Cardiac septum (tissue), 1 donor: ENCODE results near the gene SOBP. TPM values are rescaled to one million over a fixed set of nuclear protein-coding genes. Genes with fewer than 3 reads are reported as not detected.

Source experiments
- DNase-seq: peaks from one replicate; pipeline ENCODE4 v3.0.0-alpha.2; 2020; ENCODE audit warnings: low spot score
- intact Hi-C: fragments of 100-400 bp; cut with DNase I; formaldehyde crosslinking; loops from one replicate; pipeline ENCODE4 v1.14.0; 2022
- total RNA-seq: library from RNA; stranded (reverse); fragmentation: NEBNext Ultra II Directional; extraction: Animal tissue kit (Norgen Biotek cat#: 25700); gene quantifications from one replicate; pipeline ENCODE4 v1.2.1, GENCODE V29; 2021
- donor health status: DM: no; HTN: no; CAD: no.

The SOBP gene
- total RNA-seq, 1 donor from 2014 or later, result 28.7 TPM

DNA sequence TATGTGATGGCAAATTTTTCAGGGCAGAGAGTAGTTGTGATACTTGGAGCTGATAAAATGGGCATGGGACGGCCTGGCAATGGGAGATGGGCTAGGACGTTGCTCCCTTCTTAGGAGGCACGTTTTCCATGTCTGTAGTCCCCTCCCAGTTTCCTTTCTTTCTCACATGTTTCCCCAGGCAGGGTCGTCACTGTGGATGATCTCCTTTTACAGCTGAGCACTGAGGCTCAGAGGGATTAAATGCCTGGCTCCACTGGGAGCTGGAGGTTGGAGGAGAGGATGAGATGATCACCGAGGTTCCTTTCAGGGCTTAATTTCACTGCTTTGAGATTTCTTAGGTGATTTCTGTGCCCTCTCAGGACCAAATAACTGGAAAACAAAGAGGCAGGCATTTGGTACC lies 136.7 kb downstream of the SOBP start:
- intact Hi-C loops, result no loop called here
- no peak for DNase-seq

DNA sequence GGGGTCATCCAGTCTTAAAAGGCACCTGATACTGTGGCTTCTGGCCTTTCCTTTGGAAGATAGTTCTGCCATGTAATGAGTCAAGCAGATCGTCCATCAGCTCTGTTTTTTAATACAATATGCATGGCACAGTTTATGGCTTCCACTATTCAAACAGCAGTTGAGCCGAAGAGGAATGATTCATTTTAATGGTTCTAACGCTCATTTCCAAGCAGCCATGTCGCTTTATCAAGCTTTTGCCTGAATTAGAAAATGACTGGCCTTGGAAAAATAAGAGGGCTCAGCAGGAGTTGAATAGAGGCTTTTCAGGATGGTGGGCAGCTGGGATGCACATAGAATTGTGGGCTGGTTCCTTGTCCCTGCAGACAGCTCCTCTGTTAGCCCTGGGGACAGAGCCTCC lies 138.1 kb downstream of the SOBP start:
- DNase-seq, result no peak
- intact Hi-C loops, result no loop called here

DNA sequence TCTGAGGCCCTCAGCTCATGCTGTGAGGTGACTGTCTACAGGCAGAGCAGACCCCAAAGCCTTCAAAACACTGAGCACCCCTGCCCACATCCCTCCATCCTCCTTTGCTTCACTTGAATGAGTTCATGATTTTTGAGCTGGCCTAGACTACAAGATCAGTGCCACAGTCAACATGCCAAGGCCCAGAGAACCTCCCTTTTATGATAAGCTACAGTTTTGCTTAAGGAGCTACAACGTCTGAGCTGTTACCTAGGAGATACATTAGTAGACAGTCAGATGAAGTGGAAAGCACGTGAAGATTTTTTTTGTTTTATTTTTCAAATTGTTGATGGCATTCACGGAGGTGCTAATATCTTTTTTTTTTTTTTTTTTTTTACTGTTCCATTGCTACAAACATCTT lies 139.0 kb downstream of the SOBP start:
- no peak for DNase-seq
- intact Hi-C loops, result no loop called here

DNA sequence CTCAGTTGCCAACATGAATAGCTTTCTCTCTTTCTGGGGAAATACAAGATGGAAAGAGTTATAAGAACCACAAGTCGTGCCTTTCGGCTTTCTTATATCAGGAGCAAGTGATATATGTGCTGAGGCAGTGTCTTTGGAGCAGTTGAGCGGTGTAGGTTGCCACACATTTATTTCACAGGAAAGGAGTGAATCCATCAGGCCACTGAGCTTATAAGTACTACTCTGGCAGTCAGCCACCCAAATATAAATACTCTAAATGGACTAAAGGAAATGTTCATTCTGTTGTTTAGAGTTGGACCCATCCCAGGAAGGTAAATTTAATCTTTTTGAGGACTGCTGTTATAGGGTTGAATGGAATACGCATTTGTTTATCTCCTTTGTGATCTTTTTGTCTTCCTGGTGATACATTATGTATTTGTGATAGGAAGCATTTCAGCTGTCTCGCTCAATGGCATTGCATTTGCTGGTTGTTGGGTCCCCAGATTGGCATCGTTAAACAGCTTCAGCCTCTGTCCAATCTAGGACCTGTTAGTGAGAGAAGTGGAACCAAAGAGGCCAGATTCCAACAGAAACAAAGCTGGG lies 139.7 kb downstream of the SOBP start:
- DNase-seq, result no peak
- intact Hi-C loops, result no loop called here

DNA sequence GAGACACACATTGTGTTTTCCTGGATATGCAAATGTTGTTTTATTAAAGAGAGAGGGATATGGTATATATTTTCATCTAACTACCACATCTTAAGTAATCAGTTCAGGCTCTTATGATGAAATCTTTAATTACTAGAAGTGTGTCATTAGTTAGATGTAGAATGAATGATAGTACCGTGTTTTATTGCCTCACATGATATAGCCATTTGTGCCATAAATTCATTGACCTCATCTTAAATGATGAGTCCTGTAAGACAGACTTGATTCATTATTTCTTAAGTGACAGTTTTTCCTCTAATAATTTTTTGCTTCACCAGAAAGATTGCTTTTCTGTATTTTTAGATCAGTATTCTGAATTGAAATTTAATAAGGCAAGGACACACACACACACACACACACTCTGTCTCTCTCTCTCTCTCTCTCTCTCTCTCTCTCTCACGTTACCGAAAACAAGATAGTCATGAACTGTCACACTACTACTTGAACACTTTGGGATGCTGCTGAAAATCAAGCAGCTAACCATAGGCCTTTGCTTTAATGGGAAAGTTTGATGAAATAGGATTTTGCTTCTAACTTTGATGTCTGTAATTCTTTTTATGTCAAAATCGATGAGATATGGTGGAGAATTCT lies 140.5 kb downstream of the SOBP start:
- no peak for DNase-seq
- intact Hi-C loops, result no loop called here

DNA sequence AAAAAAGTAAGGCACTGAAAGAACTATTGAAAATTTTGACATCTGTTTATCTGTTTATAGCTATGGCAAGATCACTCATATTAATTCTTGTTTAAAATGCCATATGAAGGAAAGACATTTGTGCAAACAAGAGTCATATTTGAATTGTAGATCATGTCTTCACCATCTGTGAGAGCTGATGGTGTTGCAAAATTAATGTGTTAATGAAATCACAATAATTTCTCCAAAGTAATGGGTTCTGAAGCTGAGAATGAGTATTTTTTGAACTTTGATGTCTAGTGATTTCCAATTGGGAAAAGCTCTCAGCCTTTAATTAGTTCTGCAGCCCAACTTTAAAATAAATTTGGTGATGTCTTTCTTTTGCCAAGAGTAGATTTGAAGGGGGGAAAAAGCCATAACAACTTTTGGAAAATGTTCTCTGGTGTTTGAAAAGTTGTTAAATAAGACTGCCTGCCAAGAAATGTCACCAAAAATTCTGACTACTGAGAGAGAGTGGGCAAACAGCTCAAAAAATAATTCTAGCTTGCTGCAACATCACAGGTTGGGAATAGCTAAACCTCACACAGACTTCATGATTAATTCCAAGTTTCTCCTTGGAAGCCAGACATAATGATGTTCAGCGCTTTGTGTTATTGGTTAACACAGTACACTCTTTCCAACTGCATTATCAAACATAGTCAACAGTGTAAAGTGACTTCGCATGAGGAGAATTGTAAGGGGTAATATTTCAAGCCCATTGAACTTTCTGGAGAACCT lies 142.6 kb downstream of the SOBP start:
- intact Hi-C loops, result no loop called here
- no peak for DNase-seq

DNA sequence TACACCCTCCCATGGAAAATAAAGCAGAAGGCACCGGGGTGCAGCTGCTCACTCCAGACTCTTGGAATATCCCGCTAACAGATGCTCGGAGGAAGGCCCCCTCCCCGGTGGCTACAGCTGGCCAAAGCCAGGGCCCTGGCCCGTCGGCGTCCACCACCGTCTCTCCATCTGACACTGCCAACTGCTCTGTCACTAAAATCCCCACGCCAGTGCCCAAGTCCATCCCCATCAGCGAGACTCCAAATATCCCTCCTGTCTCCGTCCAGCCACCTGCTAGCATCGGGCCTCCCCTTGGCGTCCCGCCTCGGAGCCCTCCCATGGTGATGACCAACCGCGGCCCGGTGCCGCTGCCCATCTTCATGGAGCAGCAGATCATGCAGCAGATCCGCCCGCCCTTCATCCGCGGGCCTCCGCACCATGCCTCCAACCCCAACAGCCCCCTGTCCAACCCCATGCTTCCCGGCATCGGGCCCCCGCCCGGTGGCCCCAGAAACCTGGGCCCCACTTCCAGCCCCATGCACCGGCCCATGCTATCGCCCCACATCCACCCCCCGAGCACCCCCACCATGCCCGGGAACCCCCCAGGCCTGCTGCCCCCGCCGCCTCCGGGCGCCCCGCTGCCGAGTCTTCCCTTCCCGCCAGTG lies 143.9 kb downstream of the SOBP start:
- DNase-seq, result no peak
- intact Hi-C loops, result no loop called here

DNA sequence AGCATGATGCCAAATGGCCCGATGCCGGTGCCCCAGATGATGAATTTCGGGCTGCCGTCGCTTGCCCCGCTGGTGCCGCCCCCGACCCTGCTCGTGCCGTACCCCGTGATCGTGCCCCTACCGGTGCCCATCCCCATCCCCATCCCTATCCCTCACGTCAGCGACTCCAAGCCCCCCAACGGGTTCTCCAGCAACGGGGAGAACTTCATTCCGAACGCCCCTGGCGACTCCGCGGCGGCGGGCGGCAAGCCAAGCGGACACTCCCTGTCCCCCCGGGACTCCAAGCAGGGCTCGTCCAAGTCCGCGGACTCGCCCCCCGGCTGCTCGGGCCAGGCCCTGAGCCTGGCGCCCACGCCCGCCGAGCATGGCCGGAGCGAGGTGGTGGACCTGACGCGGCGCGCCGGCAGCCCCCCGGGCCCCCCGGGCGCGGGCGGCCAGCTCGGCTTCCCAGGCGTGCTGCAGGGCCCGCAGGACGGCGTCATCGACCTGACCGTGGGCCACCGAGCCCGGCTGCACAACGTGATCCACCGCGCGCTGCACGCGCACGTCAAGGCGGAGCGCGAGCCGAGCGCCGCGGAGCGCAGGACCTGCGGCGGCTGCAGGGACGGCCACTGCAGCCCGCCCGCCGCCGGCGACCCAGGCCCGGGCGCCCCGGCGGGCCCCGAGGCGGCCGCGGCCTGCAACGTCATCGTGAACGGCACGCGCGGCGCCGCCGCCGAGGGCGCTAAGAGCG lies 144.6 kb downstream of the SOBP start:
- no peak for DNase-seq
- intact Hi-C loops, result no loop called here

DNA sequence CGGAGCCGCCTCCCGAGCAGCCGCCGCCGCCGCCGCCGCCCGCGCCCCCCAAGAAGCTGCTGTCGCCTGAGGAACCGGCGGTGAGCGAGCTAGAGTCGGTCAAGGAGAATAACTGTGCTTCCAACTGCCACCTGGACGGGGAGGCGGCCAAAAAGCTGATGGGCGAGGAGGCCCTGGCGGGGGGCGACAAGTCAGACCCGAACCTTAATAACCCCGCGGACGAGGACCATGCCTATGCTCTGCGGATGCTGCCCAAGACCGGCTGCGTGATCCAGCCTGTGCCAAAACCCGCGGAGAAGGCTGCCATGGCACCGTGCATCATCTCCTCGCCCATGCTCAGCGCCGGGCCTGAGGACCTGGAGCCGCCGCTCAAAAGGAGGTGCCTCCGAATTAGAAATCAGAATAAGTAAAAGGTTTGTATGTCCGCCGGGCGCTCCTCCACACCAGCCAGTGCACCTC lies 145.2 kb downstream of the SOBP start:
- intact Hi-C loops, result no loop called here
- DNase-seq, result no peak

DNA sequence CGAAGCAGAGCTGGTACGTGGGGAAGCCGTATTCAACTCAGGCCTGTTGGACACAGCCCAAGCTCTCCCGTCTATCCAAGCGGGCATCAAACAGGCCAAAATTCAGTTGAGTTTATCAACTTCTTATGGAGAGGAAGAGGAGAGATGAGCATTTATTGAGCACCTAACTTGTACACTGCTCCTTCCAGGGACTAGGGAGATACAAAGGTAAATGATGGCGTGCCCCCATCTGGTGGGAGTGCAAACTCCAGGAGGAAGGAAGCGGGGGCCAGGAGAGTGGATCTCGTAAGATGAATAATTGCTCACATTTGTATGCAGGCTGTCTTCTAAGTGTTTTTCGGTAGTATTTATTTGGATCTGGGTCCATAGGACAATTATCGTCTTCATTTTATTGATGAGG lies 146.6 kb downstream of the SOBP start:
- intact Hi-C loops, result no loop called here
- no peak for DNase-seq

DNA sequence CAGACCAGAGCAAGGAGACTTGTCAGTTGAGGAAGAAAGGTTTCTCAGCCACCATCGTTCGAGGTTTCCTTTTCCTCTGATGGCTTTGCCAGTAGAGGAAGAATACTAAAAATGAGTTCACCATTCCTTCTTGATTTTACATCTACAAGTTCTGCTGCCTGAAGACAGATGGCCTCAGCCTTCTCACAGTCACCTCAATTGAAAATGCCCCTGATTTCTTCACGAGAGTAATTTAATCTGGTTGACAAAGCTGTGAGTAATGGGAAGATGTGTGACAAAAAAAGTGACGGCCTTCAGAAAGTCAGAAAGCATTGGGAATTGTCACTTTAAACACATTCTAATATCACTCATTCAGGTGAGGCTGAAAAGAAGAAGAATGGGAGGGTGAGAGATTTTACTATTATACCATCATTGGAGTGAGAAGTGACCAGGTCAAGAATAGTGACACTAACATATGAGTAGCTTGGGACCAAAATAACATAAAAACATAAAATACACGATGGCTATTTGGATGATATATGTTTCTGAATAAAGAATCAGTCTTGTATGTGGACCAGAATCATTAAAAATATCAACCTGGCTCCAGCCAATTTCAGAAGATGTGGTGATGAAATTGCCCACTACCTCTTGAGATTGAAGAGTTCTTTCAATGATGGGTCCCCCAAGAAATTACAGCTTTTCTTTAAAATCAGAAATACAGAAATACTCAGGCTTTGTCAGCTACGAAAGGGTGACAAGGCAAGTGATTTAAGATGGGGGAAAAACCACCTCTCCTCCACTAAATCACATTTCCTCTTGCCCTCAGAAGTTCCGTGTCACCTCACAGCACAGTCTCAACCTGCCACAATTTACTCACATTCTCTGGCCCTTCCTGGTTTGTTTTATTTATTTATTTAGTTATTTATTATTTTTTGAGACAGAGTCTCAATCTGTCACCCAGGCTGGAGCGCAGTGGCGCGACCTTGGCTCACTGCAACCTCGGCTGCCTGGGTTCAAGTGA lies 147.7 kb downstream of the SOBP start:
- intact Hi-C loops, result no loop called here
- DNase-seq, result no peak

DNA sequence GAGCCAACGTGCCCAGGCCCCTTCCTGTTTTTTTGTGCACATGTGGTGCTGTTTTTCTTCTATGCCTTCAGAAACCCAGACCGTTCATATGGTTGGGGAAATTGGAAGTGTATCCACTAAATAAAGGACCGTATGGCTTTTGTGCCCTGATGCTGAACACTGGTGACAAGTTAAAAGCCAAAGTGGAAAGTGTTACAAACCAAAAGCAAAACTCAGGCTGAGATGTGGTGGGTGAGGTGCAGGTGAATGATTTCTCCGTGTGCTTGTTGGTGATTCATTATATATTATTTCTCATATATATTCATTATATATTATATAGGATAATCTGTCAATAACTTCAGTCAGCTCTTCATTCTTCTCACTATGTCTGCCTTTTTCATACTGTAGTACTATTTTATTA lies 148.6 kb downstream of the SOBP start:
- DNase-seq, result no peak
- intact Hi-C loops, result no loop called here

DNA sequence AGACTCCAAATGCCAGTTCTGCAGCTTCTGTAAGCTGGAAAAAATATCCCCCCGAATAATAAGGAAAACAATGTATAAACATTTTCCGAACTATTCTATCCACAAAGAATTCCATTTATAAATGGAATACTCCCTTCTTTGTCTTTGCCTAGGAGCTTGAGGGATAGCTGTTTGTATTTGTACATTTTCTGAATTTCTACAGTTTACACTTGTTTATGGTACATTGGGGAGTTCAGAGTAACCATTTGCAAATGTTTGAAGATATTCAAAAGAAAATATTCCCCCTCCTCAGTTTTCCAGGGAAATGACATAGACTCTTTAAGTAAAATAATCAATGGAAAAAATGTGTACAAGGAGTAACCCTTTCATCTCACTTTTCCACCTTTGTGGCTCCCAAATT lies 149.6 kb downstream of the SOBP start:
- no peak for DNase-seq
- intact Hi-C loops, result no loop called here

DNA sequence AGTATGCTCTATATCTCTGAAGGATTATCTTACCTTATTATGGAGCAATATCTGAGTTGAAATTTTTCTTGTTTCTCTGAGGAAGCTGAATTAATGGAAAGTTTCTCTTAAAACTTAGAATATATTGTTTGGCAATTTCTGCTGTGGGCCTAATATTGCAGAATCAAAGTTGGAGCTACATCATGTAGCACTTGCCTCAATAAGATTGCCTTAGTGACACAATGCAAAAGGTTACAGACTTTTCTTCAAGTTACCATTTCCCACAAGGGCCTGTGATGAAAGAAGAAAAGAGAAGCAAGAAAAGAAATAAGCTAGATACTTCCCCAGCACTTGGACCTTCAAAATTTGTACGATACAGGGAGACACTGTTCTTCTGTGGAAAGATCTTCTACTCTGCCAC lies 151.2 kb downstream of the SOBP start:
- intact Hi-C loops, result no loop called here
- DNase-seq, result no peak

DNA sequence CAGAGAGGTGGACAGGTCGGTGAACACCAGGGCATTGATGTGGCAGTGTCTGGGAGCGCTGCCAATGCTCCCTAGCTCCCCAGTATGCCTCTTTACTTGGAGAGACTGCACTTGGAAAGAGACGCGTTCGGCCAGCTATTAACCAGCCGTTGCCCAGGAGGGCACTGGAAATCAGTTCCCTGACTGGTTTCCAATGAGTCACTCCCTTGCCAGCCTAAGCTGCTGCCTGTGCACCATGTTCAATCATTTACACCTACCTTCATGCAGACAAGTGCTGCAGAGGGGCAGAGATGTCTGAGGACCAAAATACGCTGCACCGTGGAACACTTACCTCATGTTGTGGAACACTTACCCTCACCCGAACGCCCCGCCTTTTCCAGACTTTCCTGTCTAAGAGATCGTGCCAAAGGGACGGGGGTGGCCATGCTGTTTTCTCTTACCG lies 151.6 kb downstream of the SOBP start:
- DNase-seq, result no peak
- intact Hi-C loops, result no loop called here

DNA sequence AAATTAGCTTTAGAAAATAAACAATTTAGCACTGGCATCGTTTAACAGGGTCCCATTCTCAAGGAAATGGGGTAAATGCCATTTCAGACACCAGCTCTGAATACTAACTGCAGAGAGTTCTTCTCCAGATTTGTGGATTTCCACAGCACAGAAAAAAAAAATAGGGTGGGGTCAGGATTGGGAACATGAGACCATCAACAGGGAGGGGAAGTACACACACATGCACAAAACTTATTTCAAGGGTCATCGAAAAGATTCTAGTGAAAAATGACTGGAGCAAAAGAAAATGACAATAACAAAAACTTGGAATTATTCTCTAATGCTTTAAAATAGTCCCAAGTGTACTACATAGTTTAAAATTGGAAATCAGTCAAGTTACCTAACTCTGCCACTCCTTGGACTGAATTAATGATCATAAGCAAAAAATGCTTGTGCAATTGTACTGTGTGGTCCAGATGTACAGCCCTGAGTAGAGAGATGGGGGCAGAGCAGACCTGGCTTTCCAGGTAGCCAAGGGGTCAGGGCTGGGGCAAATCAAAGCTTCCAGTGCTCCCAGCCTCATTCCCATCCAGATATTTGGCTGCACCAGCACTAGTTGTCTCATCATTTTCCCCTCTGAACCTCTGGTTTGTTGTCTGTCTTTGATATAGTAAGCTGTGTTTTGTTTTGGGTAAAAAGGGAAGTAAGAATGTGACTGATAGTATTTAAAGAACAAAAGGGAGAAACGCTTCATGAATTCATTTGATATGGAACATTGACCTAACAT lies 152.4 kb downstream of the SOBP start:
- DNase-seq, result no peak
- intact Hi-C loops, result no loop called here

DNA sequence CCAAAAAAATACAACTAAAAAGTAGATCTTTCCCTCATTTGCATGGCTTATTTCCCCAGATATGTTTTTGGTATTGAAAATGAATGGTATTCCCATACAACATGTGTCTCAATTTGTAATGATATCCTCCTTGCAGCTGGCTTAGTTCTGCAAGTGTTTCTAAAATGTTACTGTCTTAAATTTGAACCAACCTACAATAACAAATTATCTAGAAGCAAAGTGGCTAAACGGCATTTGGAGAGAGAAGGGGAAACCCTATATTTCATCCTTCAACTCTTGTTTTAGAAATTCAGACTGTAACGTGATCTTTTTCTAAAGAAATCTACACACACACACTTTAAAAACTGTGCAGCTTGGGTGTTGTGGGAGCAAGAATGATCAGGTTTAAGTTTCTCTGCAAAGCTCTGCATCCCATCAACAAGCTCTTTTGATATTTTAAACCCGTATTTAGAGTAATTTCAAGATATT lies 153.0 kb downstream of the SOBP start:
- no peak for DNase-seq
- intact Hi-C loops, result no loop called here

DNA sequence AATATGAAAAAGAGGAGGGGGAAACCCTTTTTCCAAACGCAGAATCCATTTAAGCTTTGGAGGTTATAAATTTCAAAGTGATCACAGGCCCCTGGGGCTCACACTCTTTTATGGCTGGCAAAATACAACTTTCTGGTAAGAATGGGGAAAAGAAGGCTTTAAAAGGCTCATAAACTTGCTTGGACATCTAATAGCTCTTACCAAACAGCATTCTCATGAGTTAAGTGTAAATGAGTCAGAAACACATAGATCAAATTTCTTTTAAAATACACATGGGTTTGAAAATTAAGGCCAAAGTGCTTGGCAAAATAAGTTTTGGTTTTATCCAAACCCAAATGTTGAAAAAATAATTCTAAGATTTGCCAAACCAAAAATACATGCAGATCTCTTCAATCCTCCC lies 154.6 kb downstream of the SOBP start:
- DNase-seq, result no peak
- intact Hi-C loops, result no loop called here
